HPDE6-E6E7 (cell line): ENCODE data around the gene APCDD1.

Experiments
- DNase-seq: peaks from one replicate; pipeline ENCODE4 v3.0.0; 2011; ENCODE audit warnings: missing footprints; ENCODE audit errors: extremely low spot score

The APCDD1 gene

DNA sequence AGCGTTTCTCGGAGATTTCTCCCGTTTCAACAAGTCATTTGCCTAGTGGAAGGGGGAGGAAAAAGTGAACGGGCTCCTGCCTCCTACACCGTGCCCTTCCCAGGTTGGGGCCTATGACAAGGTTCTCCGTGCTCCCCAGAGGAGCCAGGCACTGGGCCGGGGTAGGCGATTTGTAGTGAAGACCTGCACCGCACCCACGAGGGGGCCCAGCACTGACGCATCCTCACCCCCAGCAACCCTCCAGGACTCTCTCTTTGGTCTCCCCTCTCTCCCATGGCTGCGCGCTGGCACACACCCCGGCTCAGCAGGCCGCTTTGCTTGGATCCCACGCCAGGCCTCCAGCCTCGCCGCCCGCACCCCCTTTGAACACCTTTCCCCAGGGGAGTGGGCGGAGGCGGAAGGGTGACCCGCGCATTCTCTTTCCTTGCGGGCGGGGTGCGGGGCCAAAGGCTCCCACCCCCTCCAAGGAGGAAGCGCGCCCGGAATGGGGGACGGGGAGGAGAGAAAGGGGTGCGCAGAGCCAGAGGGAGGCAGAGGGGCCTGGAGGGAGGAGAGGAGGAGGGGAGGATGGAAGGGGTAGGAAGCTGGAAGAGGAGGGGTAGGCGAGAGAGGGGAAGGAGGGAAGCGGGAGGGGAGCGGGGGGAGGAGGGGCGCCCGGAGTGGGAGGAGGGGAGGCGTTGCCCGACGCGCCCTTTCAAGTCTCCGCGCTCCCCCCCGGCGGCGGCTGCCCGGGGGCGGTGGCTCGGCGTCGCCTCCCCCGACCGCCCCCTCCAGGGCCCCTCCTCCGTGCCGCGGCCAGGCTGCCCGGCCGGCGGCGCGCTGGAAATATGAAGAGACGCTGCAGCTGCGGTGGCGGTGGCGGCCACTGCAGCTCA is at the start of gene APCDD1:
TSS of gene APCDD1 (plus strand) at position 830 of the 875 bp plus-strand sequence. CDS start 347 bp downstream, outside the sequence.
- DNase-seq, result no peak

DNA sequence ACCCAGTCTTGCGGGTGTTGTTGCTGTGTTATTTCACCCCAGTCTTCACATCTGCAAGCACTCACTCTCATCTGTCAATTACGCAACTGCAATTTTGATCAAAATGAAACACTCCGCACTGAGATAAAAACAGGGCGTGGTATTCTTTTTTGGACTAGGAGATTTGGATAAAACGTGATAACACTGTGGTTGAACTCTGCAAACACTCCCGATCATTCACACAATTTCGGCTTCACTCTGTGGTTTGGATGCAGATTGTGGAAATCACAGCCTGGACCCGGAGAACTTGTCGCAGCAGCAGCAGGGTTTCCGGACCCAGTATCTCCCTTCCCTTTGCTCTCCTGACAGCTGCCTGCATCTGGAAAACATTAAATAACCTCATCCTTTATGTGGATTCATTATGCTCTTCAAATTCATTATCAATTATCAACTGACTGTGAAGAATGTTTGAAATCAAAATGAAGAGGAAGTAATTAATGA is 49.4 kb upstream of the APCDD1 start:
- DNase-seq, result no peak

DNA sequence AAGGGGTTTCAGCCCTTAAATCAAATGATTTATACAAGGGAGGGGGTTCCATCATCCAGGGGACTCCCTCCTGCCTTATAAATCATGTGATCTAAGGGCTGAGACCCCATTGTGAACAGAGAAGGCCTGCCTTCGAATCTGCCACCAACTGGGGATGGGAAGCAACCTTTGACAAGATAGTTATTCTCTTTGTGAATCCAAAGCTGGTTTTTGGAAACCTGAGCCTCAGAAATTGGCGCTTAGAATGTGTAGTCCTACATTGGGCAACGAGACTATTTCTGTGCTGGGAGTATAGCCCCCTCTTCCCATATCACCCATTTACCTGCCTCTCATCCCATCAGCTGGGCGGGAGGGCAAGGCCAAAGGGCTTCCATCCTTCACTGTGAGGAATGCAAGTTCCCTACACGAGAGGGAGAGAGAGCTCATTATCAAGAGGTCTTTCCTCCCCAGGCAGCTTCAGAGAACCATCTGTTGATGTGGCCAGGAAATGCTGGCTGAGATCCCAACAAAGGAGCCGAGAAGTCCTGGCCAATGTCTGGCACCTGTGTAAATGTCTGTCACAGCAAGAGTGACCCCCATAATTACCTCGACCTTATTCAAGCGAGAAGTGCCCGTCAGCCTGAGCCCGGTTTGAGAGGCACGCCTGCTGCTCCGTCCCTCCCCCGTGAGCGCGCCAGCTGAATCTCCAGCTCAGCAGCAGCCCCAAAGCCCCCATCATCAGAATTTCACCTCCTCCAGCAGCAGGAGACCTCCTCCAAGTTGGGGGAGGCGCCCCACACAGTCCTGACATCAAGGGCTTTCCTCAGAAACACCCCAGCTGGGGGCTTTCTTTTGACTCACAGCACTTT is 48.4 kb upstream of the APCDD1 start:
- no peak for DNase-seq

DNA sequence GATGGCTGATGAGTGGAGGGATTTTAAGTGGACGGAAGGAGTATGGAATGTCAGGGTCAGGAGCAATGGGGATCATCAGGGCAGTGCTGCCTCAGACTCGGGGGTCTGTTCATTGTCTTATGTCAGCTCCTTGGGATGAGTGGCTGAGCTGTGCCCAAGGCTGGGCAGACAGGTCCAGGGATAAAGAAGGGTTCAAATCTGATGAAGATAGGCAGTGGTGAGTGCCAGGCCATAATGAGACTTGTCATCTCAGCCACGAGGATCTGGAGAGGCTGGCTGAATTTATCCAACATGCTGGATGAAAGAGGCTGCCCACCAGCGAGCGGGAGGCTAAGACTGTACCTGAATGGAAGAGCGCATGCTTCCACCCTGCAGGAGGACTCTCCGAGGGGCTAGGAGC is 46.3 kb upstream of the APCDD1 start:
- DNase-seq, result no peak

GRCh38 chr18:10409041-10409440 is 45.4 kb upstream of the APCDD1 start:
- DNase-seq, result no peak

GRCh38 chr18:10410472-10411308 is 43.7 kb upstream of the APCDD1 start:
- no peak for DNase-seq

- peak; percentile 31 for DNase-seq
These were observed 41.5 kb upstream of the APCDD1 start for GRCh38 chr18:10412933-10413332.

GRCh38 chr18:10413722-10414121 is 40.7 kb upstream of the APCDD1 start:
- DNase-seq, result no peak

DNA sequence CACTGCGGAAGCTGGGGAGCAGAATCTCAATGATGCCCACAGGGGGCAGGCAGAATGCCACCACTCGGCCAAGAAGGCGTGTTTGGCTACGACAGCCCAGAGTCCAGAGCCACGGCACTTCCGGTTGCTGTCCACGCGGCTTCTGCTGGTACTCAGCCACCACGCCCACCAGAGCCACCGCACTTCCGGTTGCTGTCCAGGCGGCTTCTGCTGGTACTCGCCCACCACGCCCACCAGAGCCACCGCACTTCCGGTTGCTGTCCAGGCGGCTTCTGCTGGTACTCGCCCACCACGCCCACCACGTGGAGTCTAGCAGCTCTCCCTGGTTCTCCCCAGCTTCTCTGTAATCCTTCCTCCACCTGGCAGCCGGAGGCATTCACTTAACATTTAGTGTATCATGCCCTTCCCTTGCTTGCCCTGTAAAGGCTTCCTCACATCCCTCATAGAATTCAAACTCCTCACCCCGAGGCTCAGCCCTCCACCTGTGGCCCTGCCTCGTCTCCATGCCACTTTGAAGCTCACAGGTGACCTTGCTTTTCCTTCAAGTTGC is 40.1 kb upstream of the APCDD1 start:
- DNase-seq, result no peak

DNA sequence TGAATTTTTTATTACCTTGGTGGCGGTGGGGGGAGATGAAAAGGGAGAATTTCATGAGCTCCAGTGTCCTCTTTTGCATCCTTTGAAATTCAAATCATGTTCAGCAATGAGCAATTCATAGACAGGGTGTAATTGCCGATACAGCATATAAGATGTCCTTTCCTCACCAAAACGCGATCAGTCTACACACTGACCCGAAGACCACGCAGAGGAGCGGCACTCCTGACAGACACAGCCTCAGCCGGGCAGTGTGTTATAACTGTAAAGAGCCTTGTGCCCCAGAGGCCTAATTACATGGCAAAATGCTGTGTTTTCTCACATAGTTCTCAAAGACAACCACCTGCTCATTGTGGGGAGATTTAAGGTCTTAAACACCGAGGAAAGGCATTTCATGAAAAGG is 38.4 kb upstream of the APCDD1 start:
- no peak for DNase-seq

DNA sequence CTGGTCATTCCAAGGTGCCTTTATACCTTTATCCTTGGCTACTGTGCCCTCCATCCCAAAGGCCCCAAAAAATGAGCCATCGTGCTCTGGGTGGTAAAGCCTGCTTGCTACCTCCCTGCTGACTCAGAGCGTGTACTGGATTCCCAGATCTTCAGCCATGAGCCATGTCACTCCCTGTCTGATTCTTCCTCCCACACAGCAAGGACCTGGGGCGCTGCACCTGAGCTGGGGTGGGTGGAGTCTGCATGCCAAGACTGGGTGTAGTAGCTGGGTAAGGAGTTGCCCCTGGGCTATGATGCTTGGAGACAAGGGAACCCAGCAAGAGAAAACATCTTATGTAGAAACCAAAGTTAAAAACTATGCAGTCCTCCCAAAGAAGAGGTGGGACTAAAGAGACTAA is 37.2 kb upstream of the APCDD1 start:
- peak; percentile 88 for DNase-seq

DNA sequence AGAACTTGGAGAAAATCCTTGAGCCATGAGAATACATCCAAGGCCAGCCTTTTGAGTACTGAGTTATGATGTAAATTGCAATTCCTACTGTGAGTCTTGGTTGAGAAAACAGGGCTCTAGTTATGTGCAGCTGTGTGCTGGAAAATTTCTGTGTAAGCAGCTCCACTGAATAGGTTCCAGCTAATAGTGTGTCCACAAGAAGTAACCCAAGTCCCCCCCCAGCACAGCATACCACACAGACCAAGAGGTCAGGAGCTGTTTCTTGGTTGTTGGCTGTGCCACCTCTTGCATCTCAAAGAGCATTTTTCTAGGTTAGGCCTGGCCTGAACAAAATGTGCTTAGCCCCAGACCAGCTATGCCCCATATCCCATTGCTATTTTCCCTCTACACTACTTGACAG is 36.8 kb upstream of the APCDD1 start:
- DNase-seq, result no peak

GRCh38 chr18:10418836-10419235 is 35.6 kb upstream of the APCDD1 start:
- DNase-seq, result no peak

DNA sequence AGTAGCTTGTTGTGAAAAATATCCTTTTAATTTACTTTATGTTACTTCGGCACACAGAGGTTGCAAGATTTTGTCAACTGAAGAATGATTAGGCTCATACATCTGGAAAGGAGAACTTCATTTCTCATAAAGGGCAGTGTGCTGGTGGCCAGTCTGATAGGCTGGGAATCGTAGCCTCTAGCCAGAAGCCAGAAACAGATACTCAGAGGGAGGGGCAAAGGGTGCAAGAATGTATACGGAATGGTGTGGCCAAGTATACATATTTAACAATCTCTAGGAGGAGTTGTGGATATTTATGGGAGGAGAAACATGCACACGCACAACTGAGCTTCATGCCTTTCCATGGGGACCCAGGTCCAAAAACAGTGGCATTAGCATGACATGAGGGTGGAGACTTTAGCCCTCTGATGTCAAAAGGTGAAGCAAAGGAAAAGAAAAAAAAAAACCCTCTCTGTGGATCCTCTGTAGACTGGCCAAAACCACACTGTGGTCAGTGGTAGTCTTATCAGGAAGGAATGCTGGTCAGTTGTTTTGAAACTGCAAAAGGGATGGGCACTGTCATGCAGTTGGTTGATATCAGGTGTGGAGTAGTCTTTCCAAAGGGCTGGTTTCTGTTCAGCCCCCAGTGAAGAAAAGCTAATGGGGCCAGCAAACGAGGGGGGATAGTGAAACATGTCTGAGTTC is 34.9 kb upstream of the APCDD1 start:
- no peak for DNase-seq

- no peak for DNase-seq
These were observed 33.7 kb upstream of the APCDD1 start for GRCh38 chr18:10420561-10421352.

GRCh38 chr18:10421859-10422258 is 32.6 kb upstream of the APCDD1 start:
- no peak for DNase-seq

DNA sequence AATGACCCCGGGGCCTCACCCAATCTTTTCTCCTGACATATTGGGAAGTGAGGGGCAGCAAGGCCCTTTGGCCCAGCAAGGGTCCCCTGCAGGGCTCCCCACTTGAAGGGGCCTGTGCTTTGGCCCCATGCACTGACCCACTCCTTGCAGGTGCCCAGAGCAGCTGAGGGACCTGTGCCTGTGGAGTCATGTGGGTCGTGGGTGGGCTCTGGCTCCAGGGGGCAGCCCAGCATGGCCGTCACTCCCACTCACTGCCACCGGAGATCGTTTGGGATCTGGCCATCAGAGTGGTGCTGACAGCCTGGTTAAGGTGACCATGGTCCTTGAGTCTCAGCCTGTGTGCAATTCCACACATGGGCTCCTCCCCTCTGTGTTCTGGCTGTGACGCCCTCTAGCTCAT is 31.7 kb upstream of the APCDD1 start:
- DNase-seq, result no peak

DNA sequence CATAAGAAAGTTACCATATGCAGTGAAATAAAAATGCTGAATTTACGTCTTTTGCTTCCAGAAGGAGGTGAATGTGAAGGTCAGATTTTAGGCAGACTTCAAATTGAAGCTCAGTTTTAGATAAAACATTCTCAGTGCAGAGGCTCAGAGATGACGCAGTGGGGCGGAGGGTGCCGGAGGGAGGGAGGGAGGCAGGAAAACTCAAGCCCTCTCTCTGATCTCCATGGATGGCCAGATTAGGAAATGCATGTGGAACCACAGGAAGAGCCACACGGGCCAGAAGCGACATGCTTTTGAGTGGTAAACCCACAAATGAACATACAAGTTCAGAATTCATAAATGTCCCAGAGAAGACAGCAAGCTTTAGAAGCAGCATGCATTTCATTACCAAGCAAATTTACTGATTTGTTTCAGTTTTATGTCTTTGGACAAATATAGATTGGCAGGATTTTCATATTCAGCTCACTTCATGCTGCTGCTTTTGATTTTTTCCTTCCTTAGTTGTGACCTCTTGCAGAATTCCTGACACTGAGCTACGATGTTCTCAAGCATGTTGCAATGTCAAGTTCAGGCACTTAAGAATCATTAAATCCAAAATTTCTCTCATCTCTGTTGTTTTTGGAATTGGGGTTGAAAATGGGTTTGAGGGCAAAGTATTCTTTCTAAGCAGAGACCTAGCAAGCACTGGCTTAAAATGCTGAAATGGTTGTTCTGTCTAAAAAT is 29.7 kb upstream of the APCDD1 start:
- no peak for DNase-seq

- DNase-seq, result no peak
These were observed 23.8 kb upstream of the APCDD1 start for GRCh38 chr18:10430677-10431076.
